A549 (cell line): ENCODE data around the gene MACF1. TPM values are rescaled to one million over a fixed set of nuclear protein-coding genes. Genes with fewer than 3 reads are reported as not detected.

Experiments
- ATAC-seq, 2 experiments: fragments of 200-7000 bp in 1 of 2; fragments of >200 bp in 1 of 2; cut with Nextera tagmentation in 1 of 2; cut with Tn5 transposase in 1 of 2; 3 replicates each; pipeline versions ENCODE4 v1.8.0 to v1.9.1; 2018 to 2020; ENCODE audit warnings: mild to moderate bottlenecking in 1 of 2, moderate library complexity in 1 of 2
- CTCF ChIA-PET: fragments of 300-600 bp; sonication (Branson Sonifier 250); formaldehyde crosslinking; extraction: SDS; loops from one replicate; lab custom pipeline; 2021; ENCODE audit warnings: antibody characterized with exemption, inconsistent platforms; lab: Yijun Ruan, JAX
- POLR2A ChIA-PET: fragments of 350-600 bp; formaldehyde crosslinking; extraction: SDS; loops from one replicate; lab custom pipeline; 2021; ENCODE audit warnings: antibody characterized with exemption, inconsistent platforms; lab: Yijun Ruan, JAX
- DNase-seq, 2 experiments: peaks; one replicate each; pipeline versions ENCODE4 v3.0.0 to v3.0.0-alpha.2; 2011 to 2016; ENCODE audit warnings: low read depth in 1 of 2, low spot score in 1 of 2
- FAIRE-seq: peaks from 2 replicates; lab custom pipeline; 2011; peaks lifted over from hg19 to GRCh38; lab: Jason Lieb, UNC
- H3K27ac ChIP-seq, 2 experiments: fragments of >200 bp; sonication (Bioruptor Twin); formaldehyde crosslinking; 3 replicates each; pipeline ENCODE4 v1.5.1; 2016 to 2017
- H3K4me1 ChIP-seq: fragments of >200 bp; sonication (Bioruptor Twin); formaldehyde crosslinking; 3 replicates; pipeline ENCODE4 v1.6.1; 2016
- H3K4me2 ChIP-seq: fragments of >200 bp; sonication (Bioruptor Twin); formaldehyde crosslinking; 3 replicates; pipeline ENCODE4 v1.6.1; 2016
- H3K4me3 ChIP-seq: fragments of >200 bp; sonication (Bioruptor Twin); formaldehyde crosslinking; 3 replicates; pipeline ENCODE4 v1.5.1; 2016
- H3K9me3 ChIP-seq: fragments of >200 bp; sonication (Bioruptor Twin); formaldehyde crosslinking; 3 replicates; pipeline ENCODE4 v1.6.1; 2016
- ATOH8 ChIP-seq: fragments of 250-450 bp; sonication (Bioruptor Pico); IDR thresholded peaks from 2 replicates; pipeline ENCODE4 v1.5.0; 2020; ENCODE audit warnings: low read depth, mild to moderate bottlenecking, moderate library complexity
- BCL3 ChIP-seq: fragments of >200 bp; sonication (Bioruptor Twin); formaldehyde crosslinking; IDR thresholded peaks from 3 replicates; pipeline ENCODE4 v1.6.1; 2016
- CHD2 ChIP-seq: fragments of 150-350 bp; IDR thresholded peaks from 2 replicates; pipeline ENCODE4 v1.6.1; 2014; ENCODE audit warnings: low read length; ENCODE audit not compliant: partially characterized antibody
- CHD4 ChIP-seq: fragments of 200-600 bp; sonication (generic); IDR thresholded peaks from 2 replicates; pipeline ENCODE4 v1.6.1; 2016; ENCODE audit warnings: antibody characterized with exemption, mild to moderate bottlenecking, borderline replicate concordance
- FOSB ChIP-seq: fragments of 250-450 bp; sonication (Bioruptor Pico); IDR thresholded peaks from 2 replicates; pipeline ENCODE4 v1.5.0; 2020; ENCODE audit warnings: mild to moderate bottlenecking, moderate library complexity
- FOSL2 ChIP-seq, 2 experiments: fragments of 450-650 bp in 1 of 2; fragments of >200 bp in 1 of 2; sonication (Bioruptor Twin) in 1 of 2; formaldehyde crosslinking; IDR thresholded peaks; 2 replicates each; pipeline versions ENCODE4 v1.5.0 to v1.6.1; 2016 to 2020; ENCODE audit warnings: mild to moderate bottlenecking in 1 of 2, moderate library complexity in 1 of 2
- FOXS1 ChIP-seq: fragments of 250-450 bp; sonication (Bioruptor Pico); IDR thresholded peaks from 2 replicates; pipeline ENCODE4 v1.5.0; 2020; ENCODE audit warnings: mild to moderate bottlenecking, moderate library complexity
- GATA3 ChIP-seq: IDR thresholded peaks from 2 replicates; pipeline ENCODE4 v1.6.1; 2012; ENCODE audit warnings: borderline replicate concordance
- HDAC2 ChIP-seq: fragments of 200-600 bp; sonication (generic); IDR thresholded peaks from 2 replicates; pipeline ENCODE4 v1.6.1; 2016
- HES2 ChIP-seq: fragments of >200 bp; sonication (Bioruptor Twin); formaldehyde crosslinking; IDR thresholded peaks from 2 replicates; pipeline ENCODE4 v1.6.1; 2016
- HOXA7 ChIP-seq: fragments of 250-450 bp; sonication (Bioruptor Pico); IDR thresholded peaks from 2 replicates; pipeline ENCODE4 v1.5.0; 2020; ENCODE audit warnings: mild to moderate bottlenecking, moderate library complexity
- HOXB13 ChIP-seq: fragments of 250-450 bp; sonication (Bioruptor Pico); IDR thresholded peaks from 2 replicates; pipeline ENCODE4 v1.5.0; 2020; ENCODE audit warnings: low read depth, mild to moderate bottlenecking, moderate library complexity
- POLR2A ChIP-seq: IDR thresholded peaks from 2 replicates; pipeline ENCODE4 v1.6.1; 2012; ENCODE audit warnings: mild to moderate bottlenecking, low read length
- RCOR1 ChIP-seq: fragments of 150-350 bp; IDR thresholded peaks from 2 replicates; pipeline ENCODE4 v1.6.1; 2014; ENCODE audit warnings: antibody characterized with exemption, low read length, low read depth
- REST ChIP-seq: fragments of 200-600 bp; sonication (generic); IDR thresholded peaks from 2 replicates; pipeline ENCODE4 v1.6.1; 2016; ENCODE audit warnings: antibody characterized with exemption, mild to moderate bottlenecking, moderate library complexity
- SMC3 ChIP-seq: fragments of >200 bp; sonication (Bioruptor Twin); formaldehyde crosslinking; IDR thresholded peaks from 3 replicates; pipeline ENCODE4 v1.6.1; 2018; ENCODE audit warnings: inconsistent platforms
- ZNF302 ChIP-seq: fragments of 250-450 bp; sonication (Bioruptor Pico); IDR thresholded peaks from 2 replicates; pipeline ENCODE4 v1.9.0; 2021; ENCODE audit warnings: inconsistent platforms, mild to moderate bottlenecking, moderate library complexity
- polyA plus RNA-seq, 4 experiments: library from polyadenylated mRNA; depleted of rRNA in 3 of 4; stranded (reverse); fragments of >200 nt; fragmentation: RNase III in 1 of 4; extraction: RNeasy Plus Mini Kit Qiagen cat#74134 plus additional on column Dnase treatment in 1 of 4; gene quantifications; 2 replicates in 3 of 4; 3 replicates in 1 of 4; pipeline ENCODE4 v1.2.3, GENCODE V29; 2011 to 2017

Gene MACF1
- polyA plus RNA-seq, 2 of the 4 experiments (the other 2 are of a cell fraction): 45.7 to 64.2 TPM

GRCh38 chr1:39275836-39276507 is 71.5 kb downstream of the MACF1 start (continued):
- no peak for TF ChIP-seq REST
- TF ChIP-seq, all 56 proteins: peak for 0

- H3K4me3 ChIP-seq: no peak overlapping the region
- ATAC-seq: no peak
- no peaks in the 10 kb centered on the region for H3K4me1 ChIP-seq
- no peak for TF ChIP-seq REST
- TF ChIP-seq FOSB (CRISPR knock-in tag): no peak
- no peak for TF ChIP-seq ZNF302 (CRISPR knock-in tag)
- no peak for TF ChIP-seq FOXS1 (CRISPR knock-in tag)
- TF ChIP-seq POLR2A: no peak
- TF ChIP-seq CHD4: no peak
- TF ChIP-seq CHD2: no peak
- TF ChIP-seq SMC3: no peak
- TF ChIP-seq HDAC2: no peak
- TF ChIP-seq HES2: no peak
- TF ChIP-seq RCOR1: no peak
- no peak for TF ChIP-seq FOSL2 (IDR thresholded peaks at IDR 0.05)
- no peak for TF ChIP-seq FOSL2 (CRISPR knock-in tag; IDR thresholded peaks at IDR 0.05)
- no peak for TF ChIP-seq BCL3
- TF ChIP-seq HOXA7 (CRISPR knock-in tag): no peak
- no peak for TF ChIP-seq ATOH8 (CRISPR knock-in tag)
- no peak for TF ChIP-seq HOXB13 (CRISPR knock-in tag)
- TF ChIP-seq GATA3: no peak
- no peaks in the 10 kb centered on the region for H3K9me3 ChIP-seq
- FAIRE-seq: no peak
- no peak for DNase-seq
- ChIA-PET POLR2A (no interaction called here), CTCF (interaction anchor here (1.1 to 2.7 kb wide), 4 partner anchors 16 to 179 kb away, joined by 3 to 8 read pairs (median 4); no protein-coding TSS in a partner anchor)
- H3K4me2 ChIP-seq: no peak overlapping the region
- H3K27ac ChIP-seq: no peak overlapping the region
Measured at GRCh38 chr1:39277879-39278278, 73.4 kb downstream of the MACF1 start.
